Measurements from ENCODE around the gene INTS13. TPM values are rescaled to one million over a fixed set of nuclear protein-coding genes. Genes with fewer than 3 reads are reported as not detected.

The INTS13 gene
- total and polyA plus RNA-seq, 2 of the 8 experiments (the other 6 are each of a cell fraction or from before 2014, with no cell fraction given), result 20.5 to 58.2 TPM

- H3K4me2 ChIP-seq (ENCODE audit: insufficient read depth in 1 of 2, low read depth in 2 of 2, low read length in 2 of 2), result no peak overlapping the region
- H3K23me2 ChIP-seq (ENCODE audit: low read depth, low read length), result no peaks in the 10 kb centered on the region
- H4K8ac ChIP-seq (ENCODE audit: extremely low read depth, insufficient read depth, low read length), result no peak overlapping the region
- WGBS, 2 experiments (ENCODE audit: extremely low coverage in 1 of 2, insufficient coverage in 1 of 2, insufficient read length in 1 of 2, insufficient replicate concordance in 2 of 2, low coverage in 1 of 2, low lambda C conversion rate in 2 of 2, missing lambda C conversion rate in 1 of 2), result 79% methylated on average over 1 of the region's 1 CpG; no CpG with 5 or more reads in 1 of the 2 experiments
- no peak overlapping the region for H2BK15ac ChIP-seq (ENCODE audit: low read length)
- H2BK20ac ChIP-seq (ENCODE audit: low read length), result no peak overlapping the region
- CTCF ChIA-PET (ENCODE audit: partially characterized antibody), result no interaction called here
- no peaks in the 10 kb centered on the region for H3K9me3 ChIP-seq (ENCODE audit: insufficient read depth in 2 of 2, low read depth in 1 of 2, low read length in 1 of 2)
- H3K9ac ChIP-seq (replicated peaks in 1 of 4; ENCODE audit: extremely low read depth in 1 of 4, low read depth in 3 of 4, low read length in 3 of 4), result no peak overlapping the region
- no peaks in the 10 kb centered on the region for H3K36me3 ChIP-seq (ENCODE audit: control insufficient read depth in 2 of 4, insufficient read depth in 4 of 4, low read length in 3 of 4)
- no peak overlapping the region for H2AFZ ChIP-seq (ENCODE audit: low read length)
- no peak for FAIRE-seq
- no peak overlapping the region for H3K27ac ChIP-seq (ENCODE audit: low read depth, low read length)
- no peak overlapping the region for H3K4me3 ChIP-seq (ENCODE audit: extremely low read depth in 1 of 4, insufficient read depth in 2 of 4, low read depth in 3 of 4, low read length in 4 of 4)
- H2BK12ac ChIP-seq (ENCODE audit: low read depth, low read length), result no peak overlapping the region
- no peak overlapping the region for H2BK120ac ChIP-seq (replicated peaks; ENCODE audit: low read depth, low read length)
- no peak for DNase-seq (ENCODE audit: low read depth in 1 of 2, low spot score in 2 of 2)
- H2AK5ac ChIP-seq (ENCODE audit: low read depth, low read length), result no peak overlapping the region
- H4K5ac ChIP-seq (ENCODE audit: insufficient read length, low read depth, low read length), result no peak overlapping the region
- H3K79me1 ChIP-seq (ENCODE audit: low read depth, low read length), result no peaks in the 10 kb centered on the region
- H3K79me2 ChIP-seq (ENCODE audit: control insufficient read depth in 1 of 2, insufficient read depth in 2 of 2, low read length in 2 of 2), result peaks cover 0 to 86% of the 10 kb centered on the region in 2 experiments; a peak in 3 of 4 replicates
- H3K27me3 ChIP-seq (replicated peaks in 1 of 4; ENCODE audit: control insufficient read depth in 3 of 4, extremely low read depth in 1 of 4, insufficient read depth in 3 of 4, low read length in 3 of 4), result no peaks in the 10 kb centered on the region
- H4K91ac ChIP-seq (replicated peaks; ENCODE audit: insufficient read length, low read length), result no peak overlapping the region
- POLR2A ChIA-PET (ENCODE audit: partially characterized antibody), result no interaction called here
- H4K20me1 ChIP-seq (replicated peaks in 1 of 2; ENCODE audit: control insufficient read depth in 1 of 2, insufficient read depth in 2 of 2, low read length in 2 of 2), result no peaks in the 10 kb centered on the region
- H3K56ac ChIP-seq (replicated peaks; ENCODE audit: insufficient read length, low read depth, low read length), result no peak overlapping the region
- H3K23ac ChIP-seq (ENCODE audit: insufficient read length), result no peak overlapping the region
- no peaks in the 10 kb centered on the region for H3K4me1 ChIP-seq (replicated peaks in 1 of 4; ENCODE audit: control insufficient read depth in 3 of 4, insufficient read depth in 4 of 4, low read length in 3 of 4)
- no peak overlapping the region for H3K14ac ChIP-seq (ENCODE audit: insufficient read length)
- H3K18ac ChIP-seq (ENCODE audit: extremely low read depth, low read length), result no peak overlapping the region
- H3K4ac ChIP-seq (replicated peaks; ENCODE audit: insufficient read length, low read depth, low read length), result no peak overlapping the region
- H2BK5ac ChIP-seq (ENCODE audit: low read depth, low read length), result no peak overlapping the region
- TF ChIP-seq RBBP5 (IDR thresholded peaks at IDR 0.05; ENCODE audit: borderline replicate concordance, low read depth, low read length) (no peak), NANOG (IDR thresholded peaks at IDR 0.05; ENCODE audit: insufficient read depth, low read depth, low read length, poor library complexity, severe bottlenecking) (no peak), KDM1A (IDR thresholded peaks at IDR 0.05; ENCODE audit: borderline replicate concordance, low read length) (no peak), RXRA (IDR thresholded peaks at IDR 0.05; ENCODE audit: insufficient read depth, low read depth, low read length) (no peak), MAX (IDR thresholded peaks at IDR 0.05) (no peak), CTCF (IDR thresholded peaks at IDR 0.05; ENCODE audit: control extremely low read depth in 1 of 3, insufficient read depth in 1 of 3, low read depth in 1 of 3, low read length in 3 of 3) (no peak)
Observed at GRCh38 chr12:26948309-26948708, 10.5 kb upstream of the INTS13 start.
